ENCODE data around the gene CLEC17A.
A peak's percentile ranks its signal among the peaks of the same experiment; 100 is the strongest.

The CLEC17A gene

GRCh38 chr19:14553042-14553938 is 29.6 kb upstream of the CLEC17A start:
- H3K36me3 Mint-ChIP-seq: peaks cover 2% of the 10 kb centered on the region
- H3K4me1 Mint-ChIP-seq (ENCODE audit: low read depth): peaks cover 55% of the 10 kb centered on the region
- peak overlapping the region; percentile 73 for H3K27ac Mint-ChIP-seq
- H3K27me3 Mint-ChIP-seq: no peaks in the 10 kb centered on the region
- H3K9me3 Mint-ChIP-seq (ENCODE audit: low read depth): no peaks in the 10 kb centered on the region
- H3K4me3 Mint-ChIP-seq: no peak overlapping the region

GRCh38 chr19:14553939-14554243 is 29.0 kb upstream of the CLEC17A start:
- H3K27ac Mint-ChIP-seq: peak overlapping the region; percentile 8
- no peaks in the 10 kb centered on the region for H3K27me3 Mint-ChIP-seq
- H3K36me3 Mint-ChIP-seq: peaks cover 2% of the 10 kb centered on the region
- H3K4me3 Mint-ChIP-seq: no peak overlapping the region
- peaks cover 58% of the 10 kb centered on the region for H3K4me1 Mint-ChIP-seq (ENCODE audit: low read depth)
- H3K9me3 Mint-ChIP-seq (ENCODE audit: low read depth): no peaks in the 10 kb centered on the region

- Mint-ChIP-seq H3K4me1 (ENCODE audit: low read depth) (peaks cover 58% of the 10 kb centered on the region), H3K4me3 (no peak overlapping the region), H3K27ac (no peak overlapping the region), H3K27me3 (no peaks in the 10 kb centered on the region), H3K9me3 (ENCODE audit: low read depth) (no peaks in the 10 kb centered on the region), H3K36me3 (peaks cover 2% of the 10 kb centered on the region)
These were observed 28.5 kb upstream of the CLEC17A start for GRCh38 chr19:14554382-14554812.

GRCh38 chr19:14555918-14556661 is 26.8 kb upstream of the CLEC17A start:
- peak overlapping the region; percentile 79 for H3K27ac Mint-ChIP-seq
- H3K36me3 Mint-ChIP-seq: no peaks in the 10 kb centered on the region
- peaks cover 50% of the 10 kb centered on the region for H3K4me1 Mint-ChIP-seq (ENCODE audit: low read depth)
- H3K27me3 Mint-ChIP-seq: no peaks in the 10 kb centered on the region
- H3K4me3 Mint-ChIP-seq: peak overlapping the region; percentile 47
- no peaks in the 10 kb centered on the region for H3K9me3 Mint-ChIP-seq (ENCODE audit: low read depth)

GRCh38 chr19:14556662-14557188 is 26.2 kb upstream of the CLEC17A start:
- Mint-ChIP-seq H3K36me3 (no peaks in the 10 kb centered on the region), H3K27ac (peak overlapping the region; percentile 79), H3K4me1 (ENCODE audit: low read depth) (peaks cover 47% of the 10 kb centered on the region), H3K27me3 (no peaks in the 10 kb centered on the region), H3K9me3 (ENCODE audit: low read depth) (no peaks in the 10 kb centered on the region), H3K4me3 (peak overlapping the region; percentile 47)

GRCh38 chr19:14558370-14559066 is 24.4 kb upstream of the CLEC17A start:
- Mint-ChIP-seq H3K27me3 (no peaks in the 10 kb centered on the region), H3K4me3 (no peak overlapping the region)

GRCh38 chr19:14559916-14560775 is 22.7 kb upstream of the CLEC17A start:
- Mint-ChIP-seq H3K27me3 (no peaks in the 10 kb centered on the region), H3K36me3 (no peaks in the 10 kb centered on the region), H3K27ac (peak overlapping the region; percentile 75), H3K4me3 (no peak overlapping the region), H3K9me3 (ENCODE audit: low read depth) (no peaks in the 10 kb centered on the region), H3K4me1 (ENCODE audit: low read depth) (peaks cover 28% of the 10 kb centered on the region)

More at GRCh38 chr19:14558370-14559066, 24.4 kb upstream of the CLEC17A start:
- Mint-ChIP-seq H3K27ac (no peak overlapping the region), H3K36me3 (no peaks in the 10 kb centered on the region), H3K4me1 (ENCODE audit: low read depth) (peaks cover 31% of the 10 kb centered on the region), H3K9me3 (ENCODE audit: low read depth) (no peaks in the 10 kb centered on the region)

- Mint-ChIP-seq H3K4me1 (ENCODE audit: low read depth) (peaks cover 27% of the 10 kb centered on the region), H3K27ac (no peak overlapping the region), H3K27me3 (no peaks in the 10 kb centered on the region), H3K36me3 (no peaks in the 10 kb centered on the region), H3K9me3 (ENCODE audit: low read depth) (no peaks in the 10 kb centered on the region), H3K4me3 (no peak overlapping the region)
These were observed 22.1 kb upstream of the CLEC17A start for GRCh38 chr19:14560776-14561108.

- Mint-ChIP-seq H3K4me1 (ENCODE audit: low read depth) (peaks cover 22% of the 10 kb centered on the region), H3K4me3 (no peak overlapping the region), H3K27me3 (no peaks in the 10 kb centered on the region)
These were observed 21.6 kb upstream of the CLEC17A start for GRCh38 chr19:14561249-14561648.

GRCh38 chr19:14561847-14562351 is 21.0 kb upstream of the CLEC17A start:
- no peaks in the 10 kb centered on the region for H3K9me3 Mint-ChIP-seq (ENCODE audit: low read depth)
- no peak overlapping the region for H3K27ac Mint-ChIP-seq
- no peaks in the 10 kb centered on the region for H3K36me3 Mint-ChIP-seq
- H3K4me1 Mint-ChIP-seq (ENCODE audit: low read depth): peaks cover 18% of the 10 kb centered on the region
- no peaks in the 10 kb centered on the region for H3K27me3 Mint-ChIP-seq
- H3K4me3 Mint-ChIP-seq: no peak overlapping the region

More at GRCh38 chr19:14561249-14561648, 21.6 kb upstream of the CLEC17A start:
- no peak overlapping the region for H3K27ac Mint-ChIP-seq
- no peaks in the 10 kb centered on the region for H3K36me3 Mint-ChIP-seq
- H3K9me3 Mint-ChIP-seq (ENCODE audit: low read depth): no peaks in the 10 kb centered on the region

GRCh38 chr19:14562660-14563589 is 20.0 kb upstream of the CLEC17A start:
- no peak overlapping the region for H3K27ac Mint-ChIP-seq
- H3K36me3 Mint-ChIP-seq: no peaks in the 10 kb centered on the region
- peaks cover 21% of the 10 kb centered on the region for H3K4me1 Mint-ChIP-seq (ENCODE audit: low read depth)
- no peaks in the 10 kb centered on the region for H3K27me3 Mint-ChIP-seq
- no peak overlapping the region for H3K4me3 Mint-ChIP-seq
- H3K9me3 Mint-ChIP-seq (ENCODE audit: low read depth): no peaks in the 10 kb centered on the region

GRCh38 chr19:14563590-14563926 is 19.3 kb upstream of the CLEC17A start:
- H3K27ac Mint-ChIP-seq: no peak overlapping the region
- H3K4me3 Mint-ChIP-seq: no peak overlapping the region
- H3K4me1 Mint-ChIP-seq (ENCODE audit: low read depth): peaks cover 19% of the 10 kb centered on the region
- no peaks in the 10 kb centered on the region for H3K36me3 Mint-ChIP-seq
- no peaks in the 10 kb centered on the region for H3K9me3 Mint-ChIP-seq (ENCODE audit: low read depth)
- H3K27me3 Mint-ChIP-seq: no peaks in the 10 kb centered on the region

GRCh38 chr19:14563989-14564651 is 18.8 kb upstream of the CLEC17A start:
- Mint-ChIP-seq H3K4me3 (no peak overlapping the region), H3K36me3 (no peaks in the 10 kb centered on the region), H3K27me3 (no peaks in the 10 kb centered on the region), H3K4me1 (ENCODE audit: low read depth) (peaks cover 21% of the 10 kb centered on the region), H3K9me3 (ENCODE audit: low read depth) (no peaks in the 10 kb centered on the region), H3K27ac (no peak overlapping the region)

Data from activated naive CD8-positive, alpha-beta T cell (primary cell).